ENCODE data around the gene LBP.

GRCh38 chr20:38357653-38358207, 11.4 kb downstream of the LBP start:
- TF ChIP-seq, protein P1, sequence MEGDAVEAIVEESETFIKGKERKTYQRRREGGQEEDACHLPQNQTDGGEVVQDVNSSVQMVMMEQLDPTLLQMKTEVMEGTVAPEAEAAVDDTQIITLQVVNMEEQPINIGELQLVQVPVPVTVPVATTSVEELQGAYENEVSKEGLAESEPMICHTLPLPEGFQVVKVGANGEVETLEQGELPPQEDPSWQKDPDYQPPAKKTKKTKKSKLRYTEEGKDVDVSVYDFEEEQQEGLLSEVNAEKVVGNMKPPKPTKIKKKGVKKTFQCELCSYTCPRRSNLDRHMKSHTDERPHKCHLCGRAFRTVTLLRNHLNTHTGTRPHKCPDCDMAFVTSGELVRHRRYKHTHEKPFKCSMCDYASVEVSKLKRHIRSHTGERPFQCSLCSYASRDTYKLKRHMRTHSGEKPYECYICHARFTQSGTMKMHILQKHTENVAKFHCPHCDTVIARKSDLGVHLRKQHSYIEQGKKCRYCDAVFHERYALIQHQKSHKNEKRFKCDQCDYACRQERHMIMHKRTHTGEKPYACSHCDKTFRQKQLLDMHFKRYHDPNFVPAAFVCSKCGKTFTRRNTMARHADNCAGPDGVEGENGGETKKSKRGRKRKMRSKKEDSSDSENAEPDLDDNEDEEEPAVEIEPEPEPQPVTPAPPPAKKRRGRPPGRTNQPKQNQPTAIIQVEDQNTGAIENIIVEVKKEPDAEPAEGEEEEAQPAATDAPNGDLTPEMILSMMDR (conservative IDR thresholded peaks at IDR 0.05; ENCODE audit: low read depth, low read length): no peak
- no peak for TF ChIP-seq EZH2 (IDR thresholded peaks at IDR 0.05; ENCODE audit: borderline replicate concordance, low read depth, low read length, poor library complexity, severe bottlenecking)

All from A673 (cell line).